ENCODE results near the gene ANKEF1. TPM values are rescaled to one million over a fixed set of nuclear protein-coding genes. Genes with fewer than 3 reads are reported as not detected.
A peak's percentile ranks its signal among the peaks of the same experiment; 100 is the strongest.

The ANKEF1 gene
- total RNA-seq, result 4.2 and 5.2 TPM in 2 replicates

DNA sequence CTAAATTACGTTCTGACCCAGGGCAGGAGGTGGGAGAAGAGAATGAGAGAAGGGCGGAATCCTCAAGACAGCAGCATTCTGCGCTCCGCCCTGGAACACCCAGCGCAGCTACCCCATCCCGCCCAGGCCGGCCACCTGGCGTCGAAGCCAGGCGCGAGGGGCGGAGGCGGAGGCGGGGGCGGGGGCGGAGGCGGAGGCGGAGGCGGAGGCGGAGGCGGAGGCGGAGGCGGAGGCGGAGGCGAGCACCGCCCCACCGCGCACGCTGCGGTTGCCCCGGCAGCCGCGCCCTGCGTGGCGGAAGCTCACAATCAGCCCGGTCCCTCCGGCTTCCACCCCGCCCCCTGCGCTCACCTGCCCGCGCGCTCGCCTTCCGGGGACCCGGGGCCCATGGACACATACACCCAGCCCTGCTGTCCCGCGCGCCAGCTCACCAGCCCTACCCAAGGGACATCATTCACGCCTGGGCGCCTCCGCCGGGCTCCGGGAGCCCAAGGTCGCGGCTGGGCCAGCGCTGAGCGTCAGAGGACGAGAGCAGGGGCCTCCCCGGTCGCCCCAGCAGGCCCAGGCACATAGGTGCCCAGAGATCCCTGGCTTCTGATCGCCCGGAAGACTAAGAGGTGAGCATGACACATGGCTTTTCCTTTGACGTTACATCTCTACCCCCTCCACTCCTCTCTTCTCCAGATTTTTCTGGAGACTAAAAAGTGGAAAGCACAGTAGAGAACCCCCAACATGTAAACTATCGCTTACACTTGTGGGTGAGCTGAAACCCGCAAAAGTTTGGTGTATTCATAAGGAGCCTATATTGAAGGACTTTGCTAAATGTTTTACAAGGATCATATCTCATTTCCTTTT, at the start of gene ANKEF1:
TSS of gene ANKEF1 (plus strand) at position 271 of the 855 bp plus-strand sequence. CDS start 3,315 bp downstream, outside the sequence.
- Histone ChIP-seq H3K36me3 (ENCODE audit: control insufficient read depth, insufficient read depth, low read length) (no peaks in the 10 kb centered on the region), H3K4me3 (ENCODE audit: low read depth, low read length) (peak within 1 kb of the TSS; percentile 60), H3K27me3 (ENCODE audit: control insufficient read depth, insufficient read depth, low read length) (no peaks in the 10 kb centered on the region)
- TF ChIP-seq, protein P1, sequence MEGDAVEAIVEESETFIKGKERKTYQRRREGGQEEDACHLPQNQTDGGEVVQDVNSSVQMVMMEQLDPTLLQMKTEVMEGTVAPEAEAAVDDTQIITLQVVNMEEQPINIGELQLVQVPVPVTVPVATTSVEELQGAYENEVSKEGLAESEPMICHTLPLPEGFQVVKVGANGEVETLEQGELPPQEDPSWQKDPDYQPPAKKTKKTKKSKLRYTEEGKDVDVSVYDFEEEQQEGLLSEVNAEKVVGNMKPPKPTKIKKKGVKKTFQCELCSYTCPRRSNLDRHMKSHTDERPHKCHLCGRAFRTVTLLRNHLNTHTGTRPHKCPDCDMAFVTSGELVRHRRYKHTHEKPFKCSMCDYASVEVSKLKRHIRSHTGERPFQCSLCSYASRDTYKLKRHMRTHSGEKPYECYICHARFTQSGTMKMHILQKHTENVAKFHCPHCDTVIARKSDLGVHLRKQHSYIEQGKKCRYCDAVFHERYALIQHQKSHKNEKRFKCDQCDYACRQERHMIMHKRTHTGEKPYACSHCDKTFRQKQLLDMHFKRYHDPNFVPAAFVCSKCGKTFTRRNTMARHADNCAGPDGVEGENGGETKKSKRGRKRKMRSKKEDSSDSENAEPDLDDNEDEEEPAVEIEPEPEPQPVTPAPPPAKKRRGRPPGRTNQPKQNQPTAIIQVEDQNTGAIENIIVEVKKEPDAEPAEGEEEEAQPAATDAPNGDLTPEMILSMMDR (IDR thresholded peaks at IDR 0.05; ENCODE audit: insufficient read depth, low read length, severe bottlenecking), result no peak
- DNase-seq (ENCODE audit: low read depth), result peak; percentile 38
- no peak for FAIRE-seq

DNA sequence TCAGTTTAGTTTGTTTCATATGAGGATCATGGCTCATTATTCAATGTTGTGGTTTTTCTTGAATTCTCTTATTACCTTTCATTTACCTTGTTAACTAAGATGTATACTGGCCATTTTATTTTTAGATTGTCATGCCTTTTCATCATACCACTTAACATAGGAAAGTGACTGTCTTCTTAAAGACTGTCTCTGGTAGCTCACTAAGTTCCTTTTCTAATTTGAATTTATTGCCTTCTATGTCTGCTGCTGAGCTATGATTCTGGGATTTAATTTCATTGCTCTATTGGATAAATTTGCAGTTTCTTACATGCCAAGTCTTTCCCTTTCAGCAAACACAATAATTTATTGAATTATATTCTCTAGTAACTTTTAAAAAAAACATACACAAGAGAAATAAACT, 49.5 kb upstream of the ANKEF1 start:
- Histone ChIP-seq H3K4me3 (ENCODE audit: low read depth, low read length) (no peak overlapping the region), H3K36me3 (ENCODE audit: control insufficient read depth, insufficient read depth, low read length) (no peaks in the 10 kb centered on the region), H3K27me3 (ENCODE audit: control insufficient read depth, insufficient read depth, low read length) (no peaks in the 10 kb centered on the region)
- TF ChIP-seq, protein P1 (IDR thresholded peaks at IDR 0.05; ENCODE audit: insufficient read depth, low read length, severe bottlenecking), result no peak
- DNase-seq (ENCODE audit: low read depth), result no peak
- no peak for FAIRE-seq

DNA sequence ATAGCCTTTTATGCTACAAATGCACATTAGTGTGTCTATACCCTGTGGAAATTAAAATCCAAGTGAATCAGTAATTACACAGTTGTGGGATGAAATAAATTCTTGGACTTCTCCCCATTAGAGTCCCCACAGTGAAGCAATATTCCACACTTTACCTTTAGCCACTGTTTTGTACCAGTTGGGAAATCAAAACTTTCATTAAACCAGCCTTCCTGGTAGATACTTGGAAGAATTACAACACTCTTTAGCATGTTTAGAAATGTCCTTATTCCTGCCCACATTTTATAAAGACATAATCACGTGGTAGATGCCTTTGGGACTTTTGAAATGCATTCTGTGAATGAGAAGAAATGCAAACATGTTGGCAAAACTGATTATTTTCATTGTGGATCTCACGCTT, 49.0 kb upstream of the ANKEF1 start:
- TF ChIP-seq, protein P1 (IDR thresholded peaks at IDR 0.05; ENCODE audit: insufficient read depth, low read length, severe bottlenecking), result no peak
- H3K36me3 ChIP-seq (ENCODE audit: control insufficient read depth, insufficient read depth, low read length), result no peaks in the 10 kb centered on the region
- DNase-seq (ENCODE audit: low read depth) (peak; percentile 34), FAIRE-seq (no peak)
- H3K27me3 ChIP-seq (ENCODE audit: control insufficient read depth, insufficient read depth, low read length), result no peaks in the 10 kb centered on the region
- no peak overlapping the region for H3K4me3 ChIP-seq (ENCODE audit: low read depth, low read length)

DNA sequence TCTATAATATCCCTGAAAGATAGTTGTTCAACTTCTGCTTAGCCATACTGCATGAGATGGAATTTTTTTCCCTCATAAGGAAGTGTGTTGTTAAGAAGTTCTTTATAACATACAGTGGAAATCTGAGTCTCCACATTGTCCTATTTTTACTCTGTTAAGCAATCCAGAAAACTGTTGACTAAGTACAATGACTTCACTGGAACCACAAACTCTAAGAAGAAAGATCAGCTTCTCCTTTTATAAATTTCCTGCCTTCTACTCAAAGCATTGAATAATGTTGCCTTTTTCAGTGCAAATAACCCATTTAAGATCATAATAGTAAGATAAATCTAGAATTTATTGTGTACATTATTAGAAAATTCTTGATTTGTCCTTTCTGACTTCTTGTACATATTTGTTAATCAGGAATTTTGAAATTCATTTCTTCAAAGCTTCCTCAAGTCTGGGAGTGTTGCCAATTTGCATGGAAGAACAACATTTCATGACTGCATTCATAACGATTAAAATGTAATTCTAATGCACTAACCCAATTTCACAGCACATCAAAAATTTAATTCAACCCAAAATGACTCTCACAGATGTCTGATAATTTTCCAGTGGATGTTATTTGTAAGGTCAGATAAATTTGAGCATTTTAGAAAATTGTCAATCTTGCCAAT, 45.6 kb upstream of the ANKEF1 start:
- FAIRE-seq, result no peak
- TF ChIP-seq, protein P1 (IDR thresholded peaks at IDR 0.05; ENCODE audit: insufficient read depth, low read length, severe bottlenecking), result no peak

DNA sequence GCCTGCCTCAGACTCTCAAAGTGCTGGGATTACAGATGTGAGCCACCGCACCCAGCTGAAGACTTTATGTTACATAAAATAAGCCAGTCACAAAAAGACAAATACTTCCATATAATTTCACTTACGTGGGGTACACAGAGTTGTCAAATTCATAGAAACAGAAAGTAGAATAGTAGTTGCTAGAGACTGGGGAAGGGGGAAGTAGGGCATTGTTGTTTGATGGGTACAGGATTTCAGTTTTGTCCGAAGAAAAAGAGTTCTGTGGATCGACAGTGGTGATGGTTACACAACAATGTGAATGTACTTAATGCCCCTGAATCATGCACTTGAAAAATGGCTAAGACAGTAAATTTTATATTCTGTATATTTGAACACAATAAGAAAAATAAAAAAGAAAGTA, 41.6 kb upstream of the ANKEF1 start:
- no peak for FAIRE-seq
- TF ChIP-seq, protein P1 (IDR thresholded peaks at IDR 0.05; ENCODE audit: insufficient read depth, low read length, severe bottlenecking), result no peak

More for the DNA sequence above, 45.6 kb upstream of the ANKEF1 start:
- peak; percentile 79 for DNase-seq (ENCODE audit: low read depth)
- Histone ChIP-seq H3K36me3 (ENCODE audit: control insufficient read depth, insufficient read depth, low read length) (no peaks in the 10 kb centered on the region), H3K4me3 (ENCODE audit: low read depth, low read length) (no peak overlapping the region), H3K27me3 (ENCODE audit: control insufficient read depth, insufficient read depth, low read length) (no peaks in the 10 kb centered on the region)

More for the DNA sequence above, 41.6 kb upstream of the ANKEF1 start:
- Histone ChIP-seq H3K4me3 (ENCODE audit: low read depth, low read length) (no peak overlapping the region), H3K36me3 (ENCODE audit: control insufficient read depth, insufficient read depth, low read length) (no peaks in the 10 kb centered on the region), H3K27me3 (ENCODE audit: control insufficient read depth, insufficient read depth, low read length) (no peaks in the 10 kb centered on the region)
- DNase-seq (ENCODE audit: low read depth), result no peak

All from bronchial epithelial cell (primary cell).